ENCODE results near the gene CARD19.

DNA sequence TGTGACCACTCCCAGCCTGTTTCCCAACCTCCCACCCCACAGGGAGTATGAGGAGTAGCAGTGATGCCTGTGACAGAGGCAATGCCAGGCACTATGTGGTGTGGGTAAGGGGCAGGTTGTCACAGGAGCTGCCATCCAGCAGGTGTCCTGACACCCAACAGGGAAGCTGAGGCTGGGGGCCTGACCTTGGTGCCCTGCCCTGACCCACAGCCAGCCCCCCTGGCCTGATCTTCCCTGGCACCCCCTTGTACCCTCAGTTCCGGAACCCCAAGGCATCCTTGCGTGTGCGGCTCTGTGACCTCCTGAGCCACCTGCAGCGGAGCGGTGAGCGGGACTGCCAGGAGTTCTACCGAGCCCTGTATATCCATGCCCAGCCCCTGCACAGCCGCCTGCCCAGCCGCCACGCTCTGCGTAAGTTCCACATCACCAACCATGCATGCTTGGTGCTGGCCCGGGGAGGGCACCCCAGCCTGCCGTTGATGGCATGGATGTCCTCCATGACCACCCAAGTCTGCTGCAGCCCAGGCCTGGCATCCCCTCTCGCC is 14.4 kb downstream of the CARD19 start:
- no peak for TF ChIP-seq POLR2A (IDR thresholded peaks at IDR 0.05)
- TF ChIP-seq, protein P1, sequence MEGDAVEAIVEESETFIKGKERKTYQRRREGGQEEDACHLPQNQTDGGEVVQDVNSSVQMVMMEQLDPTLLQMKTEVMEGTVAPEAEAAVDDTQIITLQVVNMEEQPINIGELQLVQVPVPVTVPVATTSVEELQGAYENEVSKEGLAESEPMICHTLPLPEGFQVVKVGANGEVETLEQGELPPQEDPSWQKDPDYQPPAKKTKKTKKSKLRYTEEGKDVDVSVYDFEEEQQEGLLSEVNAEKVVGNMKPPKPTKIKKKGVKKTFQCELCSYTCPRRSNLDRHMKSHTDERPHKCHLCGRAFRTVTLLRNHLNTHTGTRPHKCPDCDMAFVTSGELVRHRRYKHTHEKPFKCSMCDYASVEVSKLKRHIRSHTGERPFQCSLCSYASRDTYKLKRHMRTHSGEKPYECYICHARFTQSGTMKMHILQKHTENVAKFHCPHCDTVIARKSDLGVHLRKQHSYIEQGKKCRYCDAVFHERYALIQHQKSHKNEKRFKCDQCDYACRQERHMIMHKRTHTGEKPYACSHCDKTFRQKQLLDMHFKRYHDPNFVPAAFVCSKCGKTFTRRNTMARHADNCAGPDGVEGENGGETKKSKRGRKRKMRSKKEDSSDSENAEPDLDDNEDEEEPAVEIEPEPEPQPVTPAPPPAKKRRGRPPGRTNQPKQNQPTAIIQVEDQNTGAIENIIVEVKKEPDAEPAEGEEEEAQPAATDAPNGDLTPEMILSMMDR (IDR thresholded peaks at IDR 0.05) = no peak

All from Peyer's patch (tissue), 4 donors.